Rectal smooth muscle tissue (tissue), 1 donor: ENCODE data around the gene ZFHX3.
A peak's percentile ranks its signal among the peaks of the same experiment; 100 is the strongest.
"Not testable (repeated sequence)": the region's sequence is repeated elsewhere in the genome, so short reads cannot be mapped to it uniquely, and the experiment has no call there.

Experiments
- H3K27ac ChIP-seq: one replicate; pipeline ENCODE4 v1.7.0; 2013; ENCODE audit warnings: low read depth, low read length, inconsistent platforms
- H3K27me3 ChIP-seq: one replicate; pipeline ENCODE4 v1.7.0; 2013; ENCODE audit warnings: low read length; ENCODE audit not compliant: control insufficient read depth, insufficient read depth
- H3K36me3 ChIP-seq: one replicate; pipeline ENCODE4 v1.7.0; 2013; ENCODE audit warnings: low read length; ENCODE audit not compliant: control insufficient read depth, insufficient read depth
- H3K4me1 ChIP-seq: one replicate; pipeline ENCODE4 v1.7.0; 2013; ENCODE audit warnings: low read length; ENCODE audit not compliant: control insufficient read depth, insufficient read depth
- H3K4me3 ChIP-seq: one replicate; pipeline ENCODE4 v1.7.0; 2013; ENCODE audit warnings: low read length
- H3K9ac ChIP-seq: one replicate; pipeline ENCODE4 v1.7.0; 2013; ENCODE audit warnings: low read length

ZFHX3 gene

DNA sequence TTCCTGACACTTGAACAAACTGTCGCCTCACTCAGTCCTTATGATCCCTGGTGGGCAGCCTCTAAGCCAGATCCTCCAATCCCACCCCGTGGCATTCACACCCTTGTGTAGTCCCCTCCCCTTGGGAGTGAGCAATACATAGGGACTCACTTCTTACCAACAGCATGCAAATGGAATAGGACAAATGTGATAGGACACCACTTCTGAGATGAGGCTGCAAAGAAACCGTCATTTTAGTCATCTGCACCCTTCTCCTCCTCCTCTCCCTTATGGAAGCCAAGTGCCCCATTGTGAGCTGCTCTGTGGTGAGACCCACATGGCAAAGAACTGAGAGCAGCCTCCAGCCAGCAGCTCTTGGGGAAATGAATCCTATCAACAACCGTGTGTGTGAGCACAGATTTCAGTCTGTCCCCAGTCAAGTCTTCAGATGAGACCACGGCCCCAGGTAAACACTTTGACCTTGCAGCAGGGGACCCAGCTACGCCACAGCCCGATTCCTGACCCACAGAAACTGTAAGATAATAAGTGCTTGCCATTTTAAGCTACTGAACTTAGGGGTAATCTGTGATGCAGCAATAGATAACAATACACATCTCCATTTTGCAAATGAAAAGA, 46.9 kb downstream of the ZFHX3 start:
- no peak overlapping the region for H3K4me3 ChIP-seq
- H3K36me3 ChIP-seq: no peaks in the 10 kb centered on the region
- H3K27ac ChIP-seq: no peak overlapping the region
- H3K9ac ChIP-seq: no peak overlapping the region
- no peaks in the 10 kb centered on the region for H3K4me1 ChIP-seq
- no peaks in the 10 kb centered on the region for H3K27me3 ChIP-seq

DNA sequence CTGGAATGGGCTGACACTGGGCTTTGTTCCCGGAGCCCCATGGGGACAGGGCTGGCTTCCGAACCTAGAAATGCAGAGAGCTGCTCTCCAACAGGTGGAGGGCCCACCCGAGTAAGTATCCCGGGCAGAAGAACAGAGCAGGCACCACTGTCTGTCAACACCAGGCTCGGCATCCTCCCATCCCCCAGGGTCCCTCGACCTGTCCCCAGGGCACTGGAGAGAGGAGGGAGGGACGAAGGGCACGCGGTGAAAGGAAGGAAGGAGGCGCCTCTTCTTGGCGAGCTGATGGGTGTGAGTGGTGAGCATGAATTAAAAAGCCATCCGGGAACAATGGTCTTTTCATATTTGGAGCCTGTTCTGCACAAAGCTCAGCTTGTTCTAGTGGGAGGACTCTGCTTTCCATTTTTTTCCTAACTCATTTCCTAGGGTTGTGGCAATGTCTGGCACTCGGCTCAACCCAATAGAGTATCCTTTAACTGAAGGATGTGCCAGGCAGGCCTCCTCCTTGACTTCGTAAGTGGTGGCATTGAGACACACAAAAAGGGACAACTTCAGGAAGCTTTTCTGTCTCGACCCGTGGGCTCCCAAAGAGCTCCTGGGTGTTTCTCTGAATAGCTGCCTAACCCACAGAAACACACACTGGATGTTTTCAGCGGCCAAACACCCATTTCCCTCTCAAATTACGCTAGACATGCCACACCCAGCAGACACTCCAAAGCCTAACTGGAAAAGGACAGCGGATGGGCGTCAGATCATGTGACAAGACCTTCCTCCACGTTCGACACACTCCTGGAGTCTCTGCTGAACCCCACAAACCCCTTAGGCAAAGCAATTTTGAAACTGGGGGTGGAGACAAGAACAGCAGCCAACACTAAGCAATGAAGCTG, 47.7 kb downstream of the ZFHX3 start:
- Histone ChIP-seq H3K4me1 (no peaks in the 10 kb centered on the region), H3K27me3 (no peaks in the 10 kb centered on the region), H3K36me3 (no peaks in the 10 kb centered on the region), H3K4me3 (no peak overlapping the region), H3K9ac (no peak overlapping the region), H3K27ac (peak overlapping the region; percentile 18)

DNA sequence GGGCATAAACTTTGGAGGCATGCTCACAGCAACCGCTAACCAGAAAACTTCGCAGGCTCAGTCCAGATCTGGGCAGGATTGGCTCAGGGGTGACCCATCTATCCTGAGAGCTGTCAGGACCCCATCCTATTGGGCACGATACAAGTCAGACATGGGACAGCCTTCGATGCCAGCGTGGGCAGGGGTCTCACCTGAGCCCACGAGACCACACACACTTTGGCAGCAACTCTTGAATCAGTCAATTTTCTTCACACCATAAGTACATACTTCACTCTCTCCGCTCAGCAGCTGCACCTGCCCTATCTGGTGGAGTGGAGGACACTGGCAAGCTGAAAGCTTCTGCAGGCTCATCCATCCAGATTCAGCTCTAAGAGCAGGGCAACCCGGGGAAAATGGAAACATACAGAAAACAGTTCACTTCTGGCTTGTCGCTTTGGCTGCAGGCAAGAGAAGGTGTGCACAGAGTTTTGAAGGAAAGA, 48.3 kb downstream of the ZFHX3 start:
- no peaks in the 10 kb centered on the region for H3K27me3 ChIP-seq
- H3K9ac ChIP-seq: no peak overlapping the region
- H3K27ac ChIP-seq: no peak overlapping the region
- no peaks in the 10 kb centered on the region for H3K4me1 ChIP-seq
- no peak overlapping the region for H3K4me3 ChIP-seq
- no peaks in the 10 kb centered on the region for H3K36me3 ChIP-seq

DNA sequence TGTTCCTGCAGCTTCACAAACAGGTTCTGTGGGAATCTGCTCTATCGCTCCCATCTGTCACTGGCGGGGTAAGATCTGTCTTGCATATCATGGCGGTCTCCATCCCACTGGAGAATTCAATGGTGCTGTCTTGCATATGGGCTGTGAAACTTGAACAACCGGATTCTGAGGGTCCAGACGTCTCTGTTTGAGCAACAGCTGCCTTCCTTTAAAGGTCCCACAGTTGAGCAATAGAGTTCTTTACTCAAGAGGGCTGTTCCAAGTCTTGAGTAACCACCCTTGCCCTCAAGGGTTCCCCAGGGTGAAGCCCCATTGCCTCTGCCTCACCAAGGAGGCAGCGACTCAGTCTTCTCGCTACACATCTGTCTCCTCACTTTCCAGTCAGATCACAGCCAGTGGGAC, 50.8 kb downstream of the ZFHX3 start:
- Histone ChIP-seq H3K27me3 (no peaks in the 10 kb centered on the region), H3K27ac (no peak overlapping the region), H3K9ac (no peak overlapping the region), H3K36me3 (no peaks in the 10 kb centered on the region), H3K4me1 (no peaks in the 10 kb centered on the region), H3K4me3 (no peak overlapping the region)

DNA sequence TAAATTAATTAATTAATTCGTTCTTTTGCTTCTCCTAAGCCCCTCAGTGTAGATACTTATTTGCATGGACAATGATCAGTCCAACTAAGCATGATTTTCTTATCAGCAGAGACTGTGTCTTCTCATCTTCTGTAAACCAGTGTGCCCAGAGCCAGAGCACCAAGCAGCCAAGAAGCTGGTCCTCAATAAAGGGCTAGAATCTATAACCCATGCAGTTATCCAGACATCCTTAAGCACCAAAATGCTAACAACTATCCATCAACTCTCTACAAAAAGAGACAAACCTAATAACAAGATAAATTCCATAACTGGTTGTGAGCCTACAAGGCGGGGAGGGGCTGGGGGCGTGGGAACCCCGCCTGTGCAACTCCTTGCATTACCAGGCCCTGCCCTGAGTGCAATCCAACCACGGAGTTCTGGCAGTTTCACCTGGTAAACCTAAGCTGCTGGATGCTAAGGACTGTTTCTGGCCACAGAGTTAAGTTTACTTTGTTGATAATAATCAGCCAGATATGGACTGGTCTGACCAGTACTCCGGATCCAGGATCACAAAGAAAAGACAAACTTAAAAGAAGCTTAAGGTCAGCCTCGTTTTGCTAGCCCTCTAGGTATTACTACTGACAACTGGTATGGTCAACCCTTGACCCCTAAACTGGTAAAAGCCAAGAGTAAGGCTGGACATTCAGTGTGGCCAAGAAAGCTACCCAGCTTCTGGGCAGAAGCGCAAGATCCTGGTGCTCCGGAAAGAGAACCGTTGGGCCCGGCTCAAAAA, 51.5 kb downstream of the ZFHX3 start:
- Histone ChIP-seq H3K27ac (no peak overlapping the region), H3K9ac (no peak overlapping the region), H3K27me3 (no peaks in the 10 kb centered on the region), H3K4me3 (no peak overlapping the region), H3K4me1 (peaks cover 2% of the 10 kb centered on the region), H3K36me3 (no peaks in the 10 kb centered on the region)

DNA sequence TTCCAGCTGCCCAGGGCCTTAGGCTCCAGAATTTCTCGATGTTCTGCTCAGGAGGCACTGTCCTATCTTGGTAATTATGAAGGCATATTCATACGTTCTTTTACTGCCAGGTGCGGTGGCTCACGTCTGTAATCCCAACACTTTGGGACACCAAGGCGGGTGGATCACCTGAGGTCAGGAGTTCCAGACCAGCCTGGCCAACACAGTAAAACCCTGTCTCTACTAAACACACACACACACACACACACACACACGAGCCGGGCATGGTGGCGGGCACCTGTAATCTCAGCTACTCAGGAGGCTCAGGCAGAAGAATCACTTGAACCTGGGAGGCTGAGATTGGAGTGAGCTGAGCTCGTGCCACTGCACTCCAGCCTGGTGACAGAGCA, 52.1 kb downstream of the ZFHX3 start:
- H3K27ac ChIP-seq, H3K4me3 ChIP-seq, H3K36me3 ChIP-seq, H3K9ac ChIP-seq, H3K4me1 ChIP-seq, H3K27me3 ChIP-seq: not testable (repeated sequence)

DNA sequence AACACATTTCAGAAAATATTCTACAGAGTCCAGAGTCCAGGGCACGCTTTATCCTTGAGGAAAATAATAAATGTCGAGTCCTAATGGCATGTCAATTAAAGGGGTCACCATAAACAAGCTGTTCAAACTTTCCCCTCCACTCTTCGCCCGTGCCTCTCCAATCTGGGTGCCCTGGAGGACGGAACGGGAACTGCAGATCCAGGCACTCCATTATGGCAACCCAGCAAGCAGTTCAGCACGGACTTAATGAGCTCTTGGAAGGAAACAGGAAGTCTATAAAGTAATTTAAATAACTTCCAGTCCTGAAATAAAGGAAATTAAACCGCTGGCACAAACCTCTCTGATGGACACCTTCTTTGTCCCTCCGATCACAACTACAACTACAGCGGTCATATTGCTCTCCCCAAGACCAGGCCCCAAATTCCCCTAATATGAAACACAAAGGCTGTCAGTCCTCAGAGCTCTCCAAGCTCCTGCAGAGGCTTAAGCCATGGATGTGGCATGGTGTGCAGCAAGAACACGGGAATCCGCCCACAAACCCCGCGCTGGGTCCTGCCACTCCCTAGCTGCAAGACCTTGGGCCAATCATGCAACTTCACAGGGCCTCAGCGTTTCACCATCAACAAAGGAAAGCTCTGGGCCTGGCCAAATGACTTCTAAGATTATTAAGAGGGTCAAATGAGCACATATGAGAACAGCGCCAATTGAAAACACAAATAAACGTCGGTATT, 52.6 kb downstream of the ZFHX3 start:
- no peak overlapping the region for H3K9ac ChIP-seq
- H3K27ac ChIP-seq: no peak overlapping the region
- H3K4me3 ChIP-seq: no peak overlapping the region
- H3K4me1 ChIP-seq: peaks cover 3% of the 10 kb centered on the region
- H3K36me3 ChIP-seq: no peaks in the 10 kb centered on the region
- H3K27me3 ChIP-seq: no peaks in the 10 kb centered on the region

DNA sequence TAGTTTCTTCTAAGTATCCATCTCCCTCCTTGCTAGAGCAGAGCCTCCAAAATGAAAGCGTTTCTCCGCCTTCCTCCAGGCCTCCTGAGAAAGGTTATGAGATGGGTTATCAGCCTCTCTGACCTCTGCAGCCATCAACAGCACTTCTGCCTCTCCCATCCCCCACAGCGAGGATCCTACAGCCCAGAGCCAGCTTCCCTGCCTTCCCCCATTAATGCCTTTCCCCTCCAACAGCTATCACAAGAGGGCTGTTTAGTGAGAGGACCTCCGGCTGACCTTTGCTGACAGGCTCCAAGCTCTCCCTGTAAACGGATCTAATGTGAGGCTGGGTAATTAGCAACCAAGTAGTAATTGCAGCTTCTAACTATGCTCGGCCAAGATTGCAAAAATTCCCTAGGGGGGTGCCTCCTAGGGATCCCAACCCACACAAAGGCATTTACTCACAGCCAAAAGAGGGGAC, 55.8 kb downstream of the ZFHX3 start:
- Histone ChIP-seq H3K27ac (no peak overlapping the region), H3K4me3 (no peak overlapping the region), H3K27me3 (no peaks in the 10 kb centered on the region), H3K4me1 (peaks cover 20% of the 10 kb centered on the region), H3K9ac (no peak overlapping the region), H3K36me3 (no peaks in the 10 kb centered on the region)

DNA sequence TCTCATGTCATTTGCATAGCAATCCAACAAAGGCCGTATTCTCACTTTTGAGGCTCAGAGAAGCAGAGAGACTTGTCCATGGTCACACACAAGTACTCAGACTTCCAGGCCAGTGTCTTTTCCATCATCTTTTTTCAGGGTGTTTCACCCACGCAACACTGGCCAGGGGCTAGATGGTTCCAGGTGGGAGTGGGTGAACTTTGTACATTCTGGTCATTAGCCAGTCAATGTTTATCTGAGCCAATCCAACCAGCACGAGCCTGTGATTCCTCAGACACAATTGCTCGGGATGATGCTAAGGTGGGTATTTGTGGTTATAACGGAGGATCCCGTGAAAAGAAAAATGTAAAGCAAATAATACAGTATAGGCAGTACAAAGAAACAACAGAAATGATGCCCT, 56.3 kb downstream of the ZFHX3 start:
- no peak overlapping the region for H3K9ac ChIP-seq
- no peak overlapping the region for H3K4me3 ChIP-seq
- H3K27ac ChIP-seq: peak overlapping the region; percentile 27
- H3K36me3 ChIP-seq: no peaks in the 10 kb centered on the region
- no peaks in the 10 kb centered on the region for H3K27me3 ChIP-seq
- H3K4me1 ChIP-seq: peaks cover 23% of the 10 kb centered on the region

DNA sequence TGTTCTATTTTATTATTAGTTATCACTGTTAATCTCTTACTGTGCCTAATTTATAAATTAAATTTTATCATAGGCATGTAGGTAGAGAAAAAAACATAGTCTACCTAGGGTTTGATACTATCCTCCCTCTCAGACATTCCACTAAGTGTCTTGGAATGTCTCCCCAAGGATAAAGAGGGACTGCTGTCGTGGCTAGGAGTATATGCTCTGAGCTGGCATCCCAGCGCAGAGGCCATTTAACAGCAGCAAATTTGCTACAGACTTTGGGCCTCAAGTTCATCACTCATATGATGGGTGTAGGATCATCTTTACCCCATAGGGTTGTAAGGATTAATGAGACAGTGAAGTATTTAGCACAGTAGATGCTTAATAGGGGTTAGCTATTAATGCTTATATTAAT, 56.7 kb downstream of the ZFHX3 start:
- peaks cover 26% of the 10 kb centered on the region for H3K4me1 ChIP-seq
- no peaks in the 10 kb centered on the region for H3K27me3 ChIP-seq
- H3K36me3 ChIP-seq: no peaks in the 10 kb centered on the region
- no peak overlapping the region for H3K9ac ChIP-seq
- no peak overlapping the region for H3K4me3 ChIP-seq
- no peak overlapping the region for H3K27ac ChIP-seq

DNA sequence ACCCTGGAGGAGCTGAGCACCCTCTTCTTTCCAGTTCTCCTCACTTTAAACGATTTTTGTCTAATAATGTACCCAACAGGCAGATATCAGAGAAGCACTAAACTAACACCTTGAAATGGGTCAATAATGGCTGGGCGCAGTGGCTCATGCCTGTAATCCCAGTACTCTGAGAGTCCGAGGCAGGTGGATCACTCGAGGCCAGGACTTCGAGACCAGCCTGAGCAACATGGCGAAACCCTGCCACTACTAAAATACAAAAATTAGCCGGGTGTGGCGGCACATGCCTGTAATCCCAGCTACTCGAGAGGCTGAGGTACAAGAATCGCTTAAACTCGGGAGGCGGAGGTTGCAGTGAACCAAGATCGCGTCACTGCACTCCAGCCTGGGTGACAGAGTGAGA, 57.4 kb downstream of the ZFHX3 start:
- no peaks in the 10 kb centered on the region for H3K27me3 ChIP-seq
- H3K36me3 ChIP-seq: no peaks in the 10 kb centered on the region
- peak overlapping the region; percentile 55 for H3K27ac ChIP-seq
- no peak overlapping the region for H3K9ac ChIP-seq
- H3K4me1 ChIP-seq: peaks cover 31% of the 10 kb centered on the region
- H3K4me3 ChIP-seq: peak overlapping the region; percentile 29
